Activated CD4-positive, alpha-beta T cell treated with anti-CD3 and anti-CD28 coated beads, Interleukin-2, amount 10 ng/mL, durations not matched to agents 24 days and 14 days (primary cell): ENCODE results near the gene GMPS. TPM values are rescaled to one million over a fixed set of nuclear protein-coding genes. Genes with fewer than 3 reads are reported as not detected.
"Not testable (repeated sequence)": the region's sequence is repeated elsewhere in the genome, so short reads cannot be mapped to it uniquely, and the experiment has no call there.

Experiments
- DNase-seq: peaks from one replicate; pipeline ENCODE4 v3.0.0; 2022
- H3K27ac Mint-ChIP-seq: one replicate; pipeline ENCODE4 v1.8.0; 2022; ENCODE audit warnings: mild to moderate bottlenecking, mixed read lengths
- H3K27me3 Mint-ChIP-seq: one replicate; pipeline ENCODE4 v1.8.0; 2022; ENCODE audit warnings: mixed read lengths
- H3K36me3 Mint-ChIP-seq: one replicate; pipeline ENCODE4 v1.8.0; 2022; ENCODE audit warnings: low read depth, mild to moderate bottlenecking, mixed read lengths
- H3K4me1 Mint-ChIP-seq: one replicate; pipeline ENCODE4 v1.8.0; 2021; ENCODE audit warnings: mixed read lengths
- H3K4me3 Mint-ChIP-seq: one replicate; pipeline ENCODE4 v1.8.0; 2022; ENCODE audit warnings: mild to moderate bottlenecking, moderate library complexity, mixed read lengths
- H3K9me3 Mint-ChIP-seq: one replicate; pipeline ENCODE4 v1.8.0; 2021; ENCODE audit warnings: mixed read lengths
- intact Hi-C: fragments of 100-400 bp; cut with micrococcal nuclease; formaldehyde crosslinking; loops from one replicate; pipeline ENCODE4 v1.15.1; 2023
- total RNA-seq: library from RNA; stranded (reverse); gene quantifications from 2 replicates; pipeline ENCODE4 v1.2.3, GENCODE V29; 2022

Gene GMPS
- total RNA-seq, 1 donor from 2014 or later: 151 TPM

DNA sequence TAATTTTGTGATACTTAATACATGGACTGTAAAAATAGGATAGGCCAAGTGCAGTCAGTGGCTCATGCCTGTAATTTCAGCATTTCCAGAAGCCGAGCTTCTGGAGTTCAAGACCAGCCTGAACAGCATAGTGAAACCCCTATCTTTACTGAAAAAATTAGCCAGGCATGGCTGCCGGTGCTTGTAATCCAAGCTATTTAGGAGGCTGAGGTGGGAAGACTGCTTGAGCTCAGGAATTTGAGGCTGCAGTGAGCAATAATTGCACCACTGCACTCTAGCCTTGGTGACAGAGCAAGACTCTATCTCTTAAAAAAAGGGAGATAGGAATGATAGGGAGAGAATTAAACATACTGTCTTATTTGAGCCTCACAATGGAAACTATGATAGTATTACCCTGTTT lies 51.0 kb downstream of the GMPS start:
- H3K36me3 Mint-ChIP-seq: peaks cover 44% of the 10 kb centered on the region
- H3K4me1 Mint-ChIP-seq: no peaks in the 10 kb centered on the region
- intact Hi-C loops: no loop called here
- H3K27me3 Mint-ChIP-seq: no peaks in the 10 kb centered on the region
- no peaks in the 10 kb centered on the region for H3K9me3 Mint-ChIP-seq
- DNase-seq: no peak
- no peak overlapping the region for H3K27ac Mint-ChIP-seq
- no peak overlapping the region for H3K4me3 Mint-ChIP-seq

DNA sequence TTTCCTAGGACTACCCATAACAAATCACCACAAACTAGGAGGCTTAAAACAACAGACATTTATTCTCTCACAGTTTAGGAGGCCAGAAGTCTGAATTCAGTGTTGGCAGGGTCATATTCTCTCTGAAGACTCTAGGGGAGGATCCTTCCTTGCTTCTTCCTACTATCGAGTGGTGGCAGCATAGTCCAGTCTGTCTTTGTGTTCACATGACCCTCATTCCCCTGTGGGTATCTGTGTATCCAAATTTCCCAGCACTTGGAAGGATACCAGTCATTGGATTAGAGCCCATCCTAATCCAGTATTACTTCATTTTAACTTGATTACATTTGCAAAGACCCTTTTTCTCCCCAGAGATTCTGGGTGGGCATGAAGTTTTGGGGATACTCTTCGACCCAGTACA lies 63.8 kb downstream of the GMPS start:
- intact Hi-C loops: no loop called here
- Mint-ChIP-seq H3K9me3 (no peaks in the 10 kb centered on the region), H3K27ac (no peak overlapping the region), H3K36me3 (peaks cover 47% of the 10 kb centered on the region), H3K27me3 (no peaks in the 10 kb centered on the region), H3K4me1 (no peaks in the 10 kb centered on the region), H3K4me3 (no peak overlapping the region)
- no peak for DNase-seq

DNA sequence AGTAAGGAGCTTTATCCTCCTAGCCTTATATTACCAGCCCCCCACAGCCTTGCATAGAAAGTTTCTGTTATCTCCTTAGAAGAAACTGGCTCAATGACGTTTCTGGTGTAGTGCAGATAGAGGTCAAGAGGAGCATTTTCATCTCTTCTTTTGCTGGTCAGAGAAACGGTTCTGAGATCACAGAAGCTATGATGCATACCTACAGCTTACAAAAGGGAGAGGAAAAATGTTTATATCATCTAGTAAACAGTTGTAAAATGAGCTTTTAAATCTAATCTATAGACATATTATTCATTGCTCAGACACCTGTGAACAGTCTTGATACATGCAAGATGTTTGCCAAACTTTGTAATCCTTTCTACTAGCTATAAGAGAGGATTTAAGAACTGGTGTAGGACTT lies 68.0 kb downstream of the GMPS start:
- H3K4me1 Mint-ChIP-seq: no peaks in the 10 kb centered on the region
- no peaks in the 10 kb centered on the region for H3K27me3 Mint-ChIP-seq
- intact Hi-C loops: no loop called here
- no peak overlapping the region for H3K4me3 Mint-ChIP-seq
- no peaks in the 10 kb centered on the region for H3K9me3 Mint-ChIP-seq
- no peak for DNase-seq
- H3K27ac Mint-ChIP-seq: no peak overlapping the region
- H3K36me3 Mint-ChIP-seq: peaks cover 46% of the 10 kb centered on the region

DNA sequence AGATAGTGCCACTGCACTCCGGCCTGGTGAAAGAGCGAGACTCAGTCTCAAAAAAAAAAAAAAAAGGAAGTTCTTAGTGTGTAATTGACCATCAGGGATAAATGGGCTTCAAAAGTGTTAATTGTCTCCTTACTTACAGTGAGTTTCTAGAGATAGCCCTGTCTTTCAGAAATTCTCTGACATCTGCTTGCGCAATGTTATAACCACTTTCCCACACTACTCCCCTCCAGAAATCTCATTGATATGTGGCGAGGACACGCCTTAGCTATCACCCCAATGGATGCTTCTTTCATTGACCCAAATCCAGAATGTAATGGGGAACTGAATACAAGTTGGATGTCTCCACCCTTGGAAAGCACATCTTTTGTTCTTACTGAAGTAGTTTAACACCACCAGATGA lies 70.9 kb downstream of the GMPS start:
- Mint-ChIP-seq H3K36me3 (peaks cover 33% of the 10 kb centered on the region), H3K4me1 (no peaks in the 10 kb centered on the region), H3K27me3 (no peaks in the 10 kb centered on the region), H3K9me3 (no peaks in the 10 kb centered on the region), H3K27ac (no peak overlapping the region), H3K4me3 (no peak overlapping the region)
- intact Hi-C loops: no loop called here
- no peak for DNase-seq

DNA sequence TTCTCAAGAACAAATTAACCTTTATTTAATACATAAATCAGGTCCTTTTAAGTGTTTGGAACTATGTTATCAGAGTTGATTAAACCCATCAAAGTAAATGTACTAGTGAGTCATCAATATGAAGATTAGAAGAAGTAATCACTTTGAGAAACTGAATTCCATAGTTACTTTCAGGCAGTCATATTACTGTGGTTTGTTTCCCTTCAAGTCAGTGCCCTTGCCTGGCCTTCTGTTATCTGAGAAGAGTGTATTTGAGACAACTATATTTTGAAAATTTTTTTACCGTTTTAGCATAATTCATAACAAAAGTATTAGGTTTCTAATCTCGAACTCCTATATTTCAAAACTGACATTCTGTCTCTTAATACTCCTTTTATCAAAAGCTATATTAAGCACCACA lies 73.6 kb downstream of the GMPS start:
- H3K27me3 Mint-ChIP-seq: no peaks in the 10 kb centered on the region
- DNase-seq: no peak
- intact Hi-C loops: no loop called here
- H3K4me1 Mint-ChIP-seq: no peaks in the 10 kb centered on the region
- H3K4me3 Mint-ChIP-seq: no peak overlapping the region
- H3K27ac Mint-ChIP-seq: no peak overlapping the region
- peaks cover 16% of the 10 kb centered on the region for H3K36me3 Mint-ChIP-seq
- no peaks in the 10 kb centered on the region for H3K9me3 Mint-ChIP-seq

DNA sequence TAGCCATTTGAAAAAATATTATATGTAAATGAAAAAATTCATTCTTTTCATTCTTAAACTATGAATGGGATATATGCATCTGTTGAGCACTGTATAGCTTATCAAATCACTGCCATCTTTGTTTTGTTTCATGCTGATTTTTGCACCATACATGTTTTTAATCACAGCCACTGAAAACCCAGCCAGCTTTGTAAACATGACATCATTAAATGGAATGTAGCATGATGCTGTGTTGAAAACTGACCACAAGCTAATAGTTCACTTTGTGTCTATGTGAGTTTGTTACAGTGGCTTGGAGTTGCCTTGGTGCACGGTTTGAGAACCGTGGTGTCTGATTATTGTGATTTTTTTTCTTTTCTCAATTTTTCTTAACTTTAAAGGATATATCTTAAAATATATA lies 75.7 kb downstream of the GMPS start:
- Mint-ChIP-seq H3K27me3 (no peaks in the 10 kb centered on the region), H3K9me3 (no peaks in the 10 kb centered on the region), H3K4me1 (no peaks in the 10 kb centered on the region), H3K4me3 (no peak overlapping the region), H3K27ac (no peak overlapping the region), H3K36me3 (peaks cover 8% of the 10 kb centered on the region)
- intact Hi-C loops: no loop called here
- DNase-seq: no peak

DNA sequence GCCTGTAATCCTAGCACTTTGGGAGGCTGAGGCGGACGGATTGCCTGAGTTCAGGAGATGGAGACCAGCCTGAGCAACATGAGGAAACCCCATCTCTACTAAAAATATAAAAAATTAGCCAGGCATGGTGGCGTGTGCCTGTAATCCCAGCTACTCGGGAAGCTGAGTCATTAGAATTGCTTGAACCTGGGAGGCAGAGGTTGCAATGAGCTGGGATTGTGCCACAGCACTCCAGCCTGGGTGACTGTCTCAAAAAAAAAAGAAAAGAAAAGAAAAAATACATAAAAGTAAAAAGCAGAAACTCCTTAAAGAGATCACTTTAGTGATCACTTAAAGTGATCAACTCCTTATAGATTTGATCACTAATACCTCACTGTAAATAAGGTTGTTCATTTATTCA lies 78.0 kb downstream of the GMPS start:
- no peaks in the 10 kb centered on the region for H3K4me1 Mint-ChIP-seq
- H3K36me3 Mint-ChIP-seq: peaks cover 2% of the 10 kb centered on the region
- intact Hi-C loops: no loop called here
- H3K27ac Mint-ChIP-seq: no peak overlapping the region
- no peak for DNase-seq
- no peaks in the 10 kb centered on the region for H3K27me3 Mint-ChIP-seq
- no peaks in the 10 kb centered on the region for H3K9me3 Mint-ChIP-seq
- no peak overlapping the region for H3K4me3 Mint-ChIP-seq

DNA sequence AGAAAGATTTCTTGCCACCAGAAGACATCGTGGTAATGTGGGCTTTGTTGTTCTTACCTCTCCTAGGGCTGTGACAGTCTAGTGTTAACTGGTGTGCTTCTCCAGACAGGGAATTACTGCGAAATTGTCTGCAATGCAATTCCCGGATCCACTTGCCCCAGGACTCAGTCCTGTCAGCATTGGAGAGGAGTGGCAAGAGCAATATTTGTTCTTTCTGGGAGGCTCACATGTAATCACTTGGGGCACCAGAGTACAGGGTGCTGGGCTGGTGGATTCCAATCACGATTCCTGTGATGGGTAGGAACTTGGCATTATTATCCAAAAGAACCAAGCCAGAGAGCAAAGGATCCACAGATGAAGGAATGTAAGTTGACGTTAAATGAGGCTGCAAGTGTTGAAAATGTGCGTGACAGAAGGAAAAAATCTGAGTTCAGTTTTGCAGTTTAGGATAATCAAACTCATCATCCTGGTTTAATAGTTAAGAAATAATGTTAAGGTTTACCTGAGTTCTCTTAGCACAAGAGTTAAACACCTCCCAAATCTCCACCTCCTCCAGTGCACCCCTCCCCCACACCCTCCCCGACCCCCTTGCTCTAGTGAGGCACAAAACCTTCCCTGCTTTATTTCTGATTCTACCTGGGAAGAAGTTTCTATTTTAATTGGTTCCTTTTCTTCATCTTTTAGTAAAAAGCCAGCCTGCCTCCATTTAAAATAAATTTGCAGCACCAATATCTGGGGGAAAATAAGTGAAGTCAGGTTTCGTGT lies 79.2 kb downstream of the GMPS start:
- Mint-ChIP-seq H3K9me3 (no peaks in the 10 kb centered on the region), H3K4me3 (no peak overlapping the region), H3K36me3 (no peaks in the 10 kb centered on the region), H3K27ac (no peak overlapping the region), H3K27me3 (no peaks in the 10 kb centered on the region), H3K4me1 (no peaks in the 10 kb centered on the region)
- intact Hi-C loops: no loop called here
- no peak for DNase-seq

DNA sequence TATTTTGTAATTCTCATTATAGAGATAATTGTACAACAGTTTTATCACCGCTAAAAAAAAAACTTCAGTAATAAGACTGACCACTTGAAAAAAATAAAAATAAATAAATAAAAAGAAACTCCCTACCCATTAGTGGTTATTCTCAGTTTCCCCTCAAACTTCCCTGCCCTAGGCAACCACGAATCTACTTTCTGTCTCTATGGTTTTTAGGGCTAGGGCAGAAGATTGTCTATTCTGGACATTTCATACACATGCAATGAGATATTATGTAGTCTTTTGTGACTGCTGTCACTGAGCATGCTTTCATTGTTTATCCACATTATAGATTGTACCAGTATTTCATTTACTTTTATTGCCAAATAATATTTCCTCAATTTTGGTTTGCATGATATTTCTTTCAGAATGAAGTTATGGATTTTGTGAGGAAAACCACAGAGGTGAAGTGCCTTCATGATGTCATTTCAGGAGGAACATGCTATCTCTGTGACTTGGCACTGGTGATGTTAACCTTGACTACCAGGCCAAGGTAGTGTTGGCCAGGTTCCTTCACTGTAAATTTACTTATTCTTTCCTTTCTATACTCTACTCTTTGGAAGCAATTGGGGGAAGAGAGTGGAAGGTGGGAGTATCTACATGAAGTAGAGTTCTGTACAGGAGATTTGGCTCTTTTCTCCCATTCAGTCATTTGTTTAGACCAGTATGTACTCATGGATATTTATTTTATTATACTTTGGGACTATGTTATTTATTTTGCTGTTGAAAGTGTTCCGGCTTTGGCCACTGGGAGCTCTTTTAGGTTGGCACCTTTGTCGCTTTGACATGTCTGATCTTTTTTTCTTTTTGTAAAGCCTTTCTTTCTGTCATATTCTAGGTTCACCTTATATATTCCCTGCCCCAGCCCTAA lies 86.3 kb downstream of the GMPS start:
- Mint-ChIP-seq H3K4me1 (no peaks in the 10 kb centered on the region), H3K9me3 (no peaks in the 10 kb centered on the region), H3K27me3 (no peaks in the 10 kb centered on the region), H3K27ac (no peak overlapping the region), H3K36me3 (no peaks in the 10 kb centered on the region), H3K4me3 (no peak overlapping the region)
- no peak for DNase-seq
- intact Hi-C loops: no loop called here

DNA sequence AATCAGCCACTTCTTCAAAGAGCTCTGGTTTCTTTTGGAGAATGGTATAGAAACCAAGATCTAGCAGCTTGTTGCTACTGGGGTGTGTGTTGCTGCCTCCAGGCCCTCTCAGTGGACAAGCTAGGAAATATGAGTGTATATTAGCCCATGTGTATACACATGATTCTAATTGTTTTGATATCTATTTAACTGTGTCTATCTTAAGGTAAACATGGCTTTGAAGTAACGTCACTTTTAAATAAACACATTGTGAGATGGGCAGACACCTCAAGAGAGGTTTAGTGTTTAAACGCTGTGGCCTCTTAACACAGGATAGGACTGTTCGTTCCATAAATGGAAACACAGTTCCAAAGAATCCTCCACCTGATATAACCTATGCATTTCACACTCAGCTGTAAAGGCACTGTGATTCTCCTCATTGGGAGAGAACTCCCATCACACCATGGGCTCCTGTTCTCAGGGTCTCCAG lies 87.0 kb downstream of the GMPS start:
- no peaks in the 10 kb centered on the region for H3K9me3 Mint-ChIP-seq
- DNase-seq: no peak
- no peak overlapping the region for H3K4me3 Mint-ChIP-seq
- H3K36me3 Mint-ChIP-seq: no peaks in the 10 kb centered on the region
- no peaks in the 10 kb centered on the region for H3K27me3 Mint-ChIP-seq
- intact Hi-C loops: no loop called here
- no peaks in the 10 kb centered on the region for H3K4me1 Mint-ChIP-seq
- H3K27ac Mint-ChIP-seq: no peak overlapping the region

DNA sequence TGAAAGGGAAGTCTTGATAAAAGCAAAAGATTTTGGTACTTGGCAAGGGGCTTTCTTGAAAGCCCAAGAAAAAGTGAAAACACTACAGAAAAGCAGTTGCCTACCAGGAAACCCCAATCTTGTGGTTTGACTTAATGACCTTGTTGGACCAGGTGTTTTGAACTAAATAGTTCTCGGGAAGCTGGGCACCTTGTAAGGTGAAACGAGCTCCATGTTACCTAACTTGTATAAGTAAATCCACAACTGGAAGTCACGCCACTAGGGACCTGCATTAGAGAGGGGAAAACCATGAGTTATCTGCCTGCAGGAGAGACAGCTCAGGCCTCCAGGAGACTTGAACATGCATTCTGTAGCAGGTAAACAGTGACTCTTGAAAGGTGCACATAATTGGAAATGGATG lies 88.2 kb downstream of the GMPS start:
- no peak overlapping the region for H3K27ac Mint-ChIP-seq
- H3K4me1 Mint-ChIP-seq: peaks cover 2% of the 10 kb centered on the region
- H3K36me3 Mint-ChIP-seq: no peaks in the 10 kb centered on the region
- no peaks in the 10 kb centered on the region for H3K9me3 Mint-ChIP-seq
- no peak for DNase-seq
- H3K27me3 Mint-ChIP-seq: no peaks in the 10 kb centered on the region
- no peak overlapping the region for H3K4me3 Mint-ChIP-seq
- intact Hi-C loops: no loop called here

DNA sequence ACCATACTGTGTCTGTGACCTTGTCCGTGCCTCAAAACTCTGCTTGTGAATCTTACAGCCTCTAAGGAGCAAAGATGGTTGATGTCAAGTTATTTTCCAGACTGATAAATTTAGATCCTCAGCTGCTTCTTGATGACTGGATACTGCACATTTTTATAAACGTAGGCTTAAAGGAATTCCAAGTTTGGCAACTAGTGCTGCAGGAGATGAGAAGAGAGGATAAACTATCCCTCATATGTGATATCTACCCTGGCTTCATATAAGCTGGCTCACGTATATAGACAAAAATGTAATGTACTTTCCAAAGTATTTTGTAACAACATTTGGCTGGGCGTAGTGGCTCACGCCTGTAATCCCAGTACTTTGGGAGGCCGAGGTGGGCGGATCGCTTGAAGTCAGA lies 89.6 kb downstream of the GMPS start:
- Mint-ChIP-seq H3K27me3 (no peaks in the 10 kb centered on the region), H3K36me3 (no peaks in the 10 kb centered on the region), H3K4me3 (no peak overlapping the region), H3K27ac (no peak overlapping the region), H3K9me3 (no peaks in the 10 kb centered on the region), H3K4me1 (peaks cover 2% of the 10 kb centered on the region)
- DNase-seq: no peak
- intact Hi-C loops: no loop called here

DNA sequence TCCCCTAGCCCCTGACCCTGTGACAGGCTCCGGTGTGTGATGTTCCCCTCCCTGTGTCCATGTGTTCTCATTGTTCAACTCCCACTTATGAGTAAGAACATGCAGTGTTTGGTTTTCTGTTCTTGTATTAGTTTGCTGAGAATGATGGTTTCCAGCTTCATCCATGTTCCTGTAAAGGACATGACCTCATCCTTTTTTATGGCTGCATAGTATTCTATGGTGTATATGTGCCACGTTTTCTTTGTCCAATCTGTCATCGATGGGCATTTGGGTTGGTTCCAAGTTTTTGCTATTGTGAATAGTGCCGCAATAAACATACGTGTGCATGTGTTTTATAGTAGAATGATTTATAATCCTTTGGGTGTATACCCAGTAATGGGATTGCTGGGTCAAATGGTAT lies 90.6 kb downstream of the GMPS start:
- H3K27ac Mint-ChIP-seq, H3K4me3 Mint-ChIP-seq, H3K36me3 Mint-ChIP-seq, H3K4me1 Mint-ChIP-seq, intact Hi-C loops, H3K27me3 Mint-ChIP-seq, H3K9me3 Mint-ChIP-seq, DNase-seq: not testable (repeated sequence)

DNA sequence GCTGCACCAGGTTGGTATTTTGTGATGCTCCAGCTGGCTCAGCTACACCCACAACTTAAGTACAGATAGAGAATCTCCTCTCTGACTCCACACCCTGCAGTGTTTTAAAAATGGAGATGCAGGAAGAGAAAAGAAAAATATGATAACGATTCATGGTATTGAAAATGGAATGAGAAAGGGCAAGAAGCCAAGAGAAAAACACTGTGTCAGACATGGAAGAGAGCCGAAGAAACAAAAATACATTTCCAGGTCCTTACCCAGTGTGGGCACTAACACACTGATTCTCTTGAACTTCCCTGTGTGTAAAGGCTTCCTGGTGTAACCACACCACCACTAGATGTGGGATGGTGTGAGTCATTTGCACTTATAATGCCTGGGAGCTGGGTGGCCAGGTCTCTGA lies 93.1 kb downstream of the GMPS start:
- intact Hi-C loops: no loop called here
- Mint-ChIP-seq H3K4me1 (peaks cover 2% of the 10 kb centered on the region), H3K4me3 (no peak overlapping the region), H3K9me3 (no peaks in the 10 kb centered on the region), H3K27me3 (no peaks in the 10 kb centered on the region), H3K36me3 (no peaks in the 10 kb centered on the region), H3K27ac (no peak overlapping the region)
- DNase-seq: no peak
